Measurements from ENCODE around the gene PRPF38B. TPM values are rescaled to one million over a fixed set of nuclear protein-coding genes. Genes with fewer than 3 reads are reported as not detected.

Gene PRPF38B
- 10 to 100 TPM; 61.4 to 81.5 TPM for total RNA-seq

- Mint-ChIP-seq H3K27ac (peak within 1 kb of the TSS; percentile 97), H3K4me3 (peak within 1 kb of the TSS; percentile 93), H3K9me3 (ENCODE audit: low read depth) (no peaks in the 10 kb centered on the region), H3K4me1 (peaks cover 37% of the 10 kb centered on the region), H3K27me3 (no peaks in the 10 kb centered on the region), H3K36me3 (peaks cover 38% of the 10 kb centered on the region)
- CTCF ChIA-PET: interaction anchor here (0.8 to 5.4 kb wide), 24 partner anchors 9 to 841 kb away, joined by 3 to 60 read pairs (median 5); partner anchors contain the start of genes CLCC1, EEIG2, HENMT1 and STXBP3
- ATAC-seq (peak; percentile 90), DNase-seq (peak; percentile 97)
Measured at GRCh38 chr1:108691942-108692723, at the start of gene PRPF38B. Gene PRPF38B, plus strand, starts transcription at chr1:108692310. Its CDS starts 282 bp downstream, at chr1:108692592.

GRCh38 chr1:108643492-108644335 is 48.4 kb upstream of the PRPF38B start:
- peaks cover 38% of the 10 kb centered on the region for H3K36me3 Mint-ChIP-seq
- CTCF ChIA-PET: interaction anchor here (0.6 to 5.5 kb wide), 33 partner anchors 8 to 862 kb away, joined by 3 to 100 read pairs (median 4); partner anchors contain the start of genes CLCC1, EEIG2, HENMT1 and PRPF38B
- peak overlapping the region; percentile 100 for H3K27ac Mint-ChIP-seq
- H3K27me3 Mint-ChIP-seq: no peaks in the 10 kb centered on the region
- DNase-seq (peak; percentile 74), ATAC-seq (no peak)
- H3K4me1 Mint-ChIP-seq: peaks cover 75% of the 10 kb centered on the region
- no peaks in the 10 kb centered on the region for H3K9me3 Mint-ChIP-seq (ENCODE audit: low read depth)
- no peak overlapping the region for H3K4me3 Mint-ChIP-seq

GRCh38 chr1:108644984-108645383 is 47.1 kb upstream of the PRPF38B start:
- peak overlapping the region; percentile 100 for H3K27ac Mint-ChIP-seq
- CTCF ChIA-PET: interaction anchor here (0.8 to 5.5 kb wide), 12 partner anchors 10 to 520 kb away, joined by 3 to 100 read pairs (median 4); partner anchors contain the start of genes EEIG2, HENMT1 and PRPF38B

GRCh38 chr1:108645564-108646184 is 46.4 kb upstream of the PRPF38B start:
- CTCF ChIA-PET: interaction anchor here (1.3 to 5.5 kb wide), 10 partner anchors 11 to 520 kb away, joined by 3 to 100 read pairs (median 17); partner anchors contain the start of genes EEIG2, HENMT1 and PRPF38B
- H3K4me3 Mint-ChIP-seq: peak overlapping the region; percentile 77
- H3K9me3 Mint-ChIP-seq (ENCODE audit: low read depth): no peaks in the 10 kb centered on the region
- no peak for ATAC-seq
- peaks cover 63% of the 10 kb centered on the region for H3K4me1 Mint-ChIP-seq
- DNase-seq: no peak
- no peaks in the 10 kb centered on the region for H3K27me3 Mint-ChIP-seq
- H3K36me3 Mint-ChIP-seq: peaks cover 45% of the 10 kb centered on the region
- peak overlapping the region; percentile 100 for H3K27ac Mint-ChIP-seq

More at GRCh38 chr1:108644984-108645383, 47.1 kb upstream of the PRPF38B start:
- no peaks in the 10 kb centered on the region for H3K9me3 Mint-ChIP-seq (ENCODE audit: low read depth)
- ATAC-seq (peak; percentile 52), DNase-seq (peak; percentile 80)
- H3K4me1 Mint-ChIP-seq: peaks cover 70% of the 10 kb centered on the region
- no peaks in the 10 kb centered on the region for H3K27me3 Mint-ChIP-seq
- H3K36me3 Mint-ChIP-seq: peaks cover 44% of the 10 kb centered on the region
- H3K4me3 Mint-ChIP-seq: peak overlapping the region; percentile 77

GRCh38 chr1:108646265-108646647 is 45.9 kb upstream of the PRPF38B start:
- no peaks in the 10 kb centered on the region for H3K9me3 Mint-ChIP-seq (ENCODE audit: low read depth)
- CTCF ChIA-PET: interaction anchor here (0.7 to 5.5 kb wide), 9 partner anchors 13 to 860 kb away, joined by 3 to 100 read pairs (median 6); partner anchors contain the start of genes EEIG2, HENMT1 and PRPF38B
- DNase-seq (no peak), ATAC-seq (no peak)
- peaks cover 63% of the 10 kb centered on the region for H3K4me1 Mint-ChIP-seq
- peaks cover 50% of the 10 kb centered on the region for H3K36me3 Mint-ChIP-seq
- H3K4me3 Mint-ChIP-seq: peak overlapping the region; percentile 77
- H3K27ac Mint-ChIP-seq: peak overlapping the region; percentile 100
- H3K27me3 Mint-ChIP-seq: no peaks in the 10 kb centered on the region

- H3K27me3 Mint-ChIP-seq: no peaks in the 10 kb centered on the region
- peak overlapping the region; percentile 77 for H3K4me3 Mint-ChIP-seq
- H3K4me1 Mint-ChIP-seq: peaks cover 63% of the 10 kb centered on the region
- H3K27ac Mint-ChIP-seq: peak overlapping the region; percentile 100
- no peaks in the 10 kb centered on the region for H3K9me3 Mint-ChIP-seq (ENCODE audit: low read depth)
- CTCF ChIA-PET: interaction anchor here (0.7 to 5.5 kb wide), 10 partner anchors 10 to 860 kb away, joined by 3 to 100 read pairs (median 6); partner anchors contain the start of genes EEIG2, HENMT1 and PRPF38B
- DNase-seq (peak; percentile 98), ATAC-seq (peak; percentile 88)
- H3K36me3 Mint-ChIP-seq: peaks cover 51% of the 10 kb centered on the region
Measured at GRCh38 chr1:108646648-108647269, 45.4 kb upstream of the PRPF38B start.

GRCh38 chr1:108653431-108654105 is 38.5 kb upstream of the PRPF38B start:
- peaks cover 76% of the 10 kb centered on the region for H3K36me3 Mint-ChIP-seq
- peak overlapping the region; percentile 53 for H3K27ac Mint-ChIP-seq
- CTCF ChIA-PET: interaction anchor here (1.1 kb wide), 1 partner anchor 10 kb away, joined by 3 read pairs; no protein-coding TSS in a partner anchor

GRCh38 chr1:108657356-108658080 is 34.6 kb upstream of the PRPF38B start:
- ATAC-seq (no peak), DNase-seq (no peak)
- H3K27me3 Mint-ChIP-seq: no peaks in the 10 kb centered on the region
- no peak overlapping the region for H3K4me3 Mint-ChIP-seq
- H3K9me3 Mint-ChIP-seq (ENCODE audit: low read depth): no peaks in the 10 kb centered on the region
- peaks cover 47% of the 10 kb centered on the region for H3K36me3 Mint-ChIP-seq
- peak overlapping the region; percentile 33 for H3K27ac Mint-ChIP-seq
- peaks cover 53% of the 10 kb centered on the region for H3K4me1 Mint-ChIP-seq
- CTCF ChIA-PET: interaction anchor here (2.1 to 2.6 kb wide), 2 partner anchors 10 to 13 kb away, joined by 7 to 9 read pairs; no protein-coding TSS in a partner anchor

More at GRCh38 chr1:108653431-108654105, 38.5 kb upstream of the PRPF38B start:
- Mint-ChIP-seq H3K4me1 (peaks cover 37% of the 10 kb centered on the region), H3K27me3 (no peaks in the 10 kb centered on the region), H3K9me3 (ENCODE audit: low read depth) (no peaks in the 10 kb centered on the region), H3K4me3 (no peak overlapping the region)
- DNase-seq (no peak), ATAC-seq (no peak)

- Mint-ChIP-seq H3K4me1 (peaks cover 44% of the 10 kb centered on the region), H3K27me3 (no peaks in the 10 kb centered on the region), H3K36me3 (peaks cover 26% of the 10 kb centered on the region), H3K27ac (peak within 1 kb of the TSS; percentile 96), H3K9me3 (ENCODE audit: low read depth) (no peaks in the 10 kb centered on the region), H3K4me3 (peak within 1 kb of the TSS; percentile 82)
- DNase-seq (peak; percentile 86), ATAC-seq (peak; percentile 85)
- CTCF ChIA-PET: interaction anchor here (0.7 to 4.1 kb wide), 10 partner anchors 11 to 1457 kb away, joined by 3 to 45 read pairs (median 5); partner anchors contain the start of gene PRPF38B
Measured at GRCh38 chr1:108661030-108661609, 31.0 kb upstream of the PRPF38B start, which contains the start of gene HENMT1. Gene HENMT1, minus strand, starts transcription at chr1:108661093. Its CDS starts 1,209 bp downstream, at chr1:108659884.

GRCh38 chr1:108663074-108663473 is 29.0 kb upstream of the PRPF38B start:
- ATAC-seq: no peak
- Mint-ChIP-seq H3K9me3 (ENCODE audit: low read depth) (no peaks in the 10 kb centered on the region), H3K36me3 (peaks cover 12% of the 10 kb centered on the region), H3K4me3 (peak overlapping the region; percentile 24), H3K27ac (peak overlapping the region; percentile 35), H3K27me3 (no peaks in the 10 kb centered on the region), H3K4me1 (peaks cover 31% of the 10 kb centered on the region)
- DNase-seq: no peak
- CTCF ChIA-PET: interaction anchor here (1.0 to 4.1 kb wide), 4 partner anchors 16 to 30 kb away, joined by 3 to 45 read pairs (median 30); partner anchors contain the start of gene PRPF38B

- DNase-seq: no peak
- H3K27me3 Mint-ChIP-seq: no peaks in the 10 kb centered on the region
- no peaks in the 10 kb centered on the region for H3K9me3 Mint-ChIP-seq (ENCODE audit: low read depth)
- ATAC-seq: no peak
- CTCF ChIA-PET: interaction anchor here (4.1 kb wide), 1 partner anchor 18 kb away, joined by 35 read pairs; no protein-coding TSS in a partner anchor
- H3K4me1 Mint-ChIP-seq: peaks cover 30% of the 10 kb centered on the region
- H3K36me3 Mint-ChIP-seq: peaks cover 10% of the 10 kb centered on the region
- no peak overlapping the region for H3K27ac Mint-ChIP-seq
- no peak overlapping the region for H3K4me3 Mint-ChIP-seq
Measured at GRCh38 chr1:108664481-108664880, 27.6 kb upstream of the PRPF38B start.
